ENCODE data around the gene SCN7A.

DNA sequence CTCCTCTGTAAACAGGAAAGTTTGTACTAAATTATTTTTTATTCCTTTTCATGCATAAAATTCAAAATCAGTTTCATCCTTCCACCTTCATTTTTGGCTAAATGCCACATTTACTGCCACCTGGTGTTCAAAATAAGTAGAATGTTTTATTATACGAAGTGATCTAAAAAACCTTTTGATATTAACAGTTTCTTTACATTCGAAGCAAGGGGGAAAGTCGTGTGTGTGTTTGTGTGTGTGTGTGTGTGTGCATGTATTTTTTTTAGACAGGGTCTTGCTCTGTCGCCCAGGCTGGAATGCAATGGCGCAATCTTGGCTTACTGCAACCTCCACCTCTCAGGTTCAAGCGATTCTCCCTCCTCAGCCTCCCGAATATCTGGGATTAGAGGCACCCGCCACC, 109.3 kb downstream of the SCN7A start:
- TF ChIP-seq POLR2A (IDR thresholded peaks at IDR 0.05; ENCODE audit: low read length) (no peak), GATA1 (IDR thresholded peaks at IDR 0.05; ENCODE audit: low read depth, low read length) (no peak)
